Mesothelial cell of epicardium (in vitro differentiated cells): ENCODE measurements around the gene PRAMEF11. TPM values are rescaled to one million over a fixed set of nuclear protein-coding genes. Genes with fewer than 3 reads are reported as not detected.
A peak's percentile ranks its signal among the peaks of the same experiment; 100 is the strongest.
"Not testable (repeated sequence)": the region's sequence is repeated elsewhere in the genome, so short reads cannot be mapped to it uniquely, and the experiment has no call there.

Experiments used
- DNase-seq, 2 experiments: peaks; one replicate each; pipeline ENCODE4 v3.0.0; 2021; ENCODE audit warnings: low spot score in 2 of 2; ENCODE audit not compliant: unreplicated experiment in 2 of 2
- H3K27ac Mint-ChIP-seq: 2 replicates; pipeline ENCODE4 v1.8.0; 2021; ENCODE audit warnings: mixed read lengths
- H3K27me3 Mint-ChIP-seq: 2 replicates; pipeline ENCODE4 v1.8.0; 2021; ENCODE audit warnings: low read depth, mixed read lengths
- H3K36me3 Mint-ChIP-seq: 2 replicates; pipeline ENCODE4 v1.8.0; 2021; ENCODE audit warnings: mixed read lengths
- H3K4me1 Mint-ChIP-seq: 2 replicates; pipeline ENCODE4 v1.8.0; 2021; ENCODE audit warnings: mixed read lengths
- H3K4me3 Mint-ChIP-seq: 2 replicates; pipeline ENCODE4 v1.8.0; 2021; ENCODE audit warnings: mild to moderate bottlenecking, moderate library complexity, mixed read lengths
- H3K9me3 Mint-ChIP-seq: 2 replicates; pipeline ENCODE4 v1.8.0; 2021; ENCODE audit warnings: mixed read lengths
- CTCF ChIP-seq: fragments of 200-600 bp; sonication (generic); IDR thresholded peaks from one replicate; pipeline ENCODE4 v1.5.0; 2021; ENCODE audit warnings: antibody characterized with exemption; ENCODE audit not compliant: unreplicated experiment
- total RNA-seq: library from RNA; stranded (reverse); gene quantifications from 3 replicates; pipeline ENCODE4 v1.2.1, GENCODE V29; 2021

PRAMEF11 gene
- total RNA-seq, 1 donor from 2014 or later, result not detected

- not testable (repeated sequence) for H3K4me3 Mint-ChIP-seq, H3K4me1 Mint-ChIP-seq, H3K36me3 Mint-ChIP-seq, H3K27me3 Mint-ChIP-seq, DNase-seq, H3K27ac Mint-ChIP-seq
- H3K9me3 Mint-ChIP-seq, result peaks cover 16% of the 10 kb centered on the region
- peak; percentile 35 for TF ChIP-seq CTCF
These were observed 47.4 kb downstream of the PRAMEF11 start for GRCh38 chr1:12783783-12784182.

- not testable (repeated sequence) for H3K36me3 Mint-ChIP-seq, H3K4me1 Mint-ChIP-seq, H3K27ac Mint-ChIP-seq, H3K4me3 Mint-ChIP-seq, DNase-seq, H3K27me3 Mint-ChIP-seq
- H3K9me3 Mint-ChIP-seq, result peaks cover 16% of the 10 kb centered on the region
These were observed 49.7 kb downstream of the PRAMEF11 start for GRCh38 chr1:12781488-12781887.

- H3K36me3 Mint-ChIP-seq, result no peaks in the 10 kb centered on the region
- DNase-seq, result no peak
- H3K4me3 Mint-ChIP-seq, result no peak overlapping the region
- no peaks in the 10 kb centered on the region for H3K27me3 Mint-ChIP-seq
- peaks cover 7% of the 10 kb centered on the region for H3K9me3 Mint-ChIP-seq
- H3K4me1 Mint-ChIP-seq, result no peaks in the 10 kb centered on the region
- no peak for TF ChIP-seq CTCF
- no peak overlapping the region for H3K27ac Mint-ChIP-seq
These were observed 52.3 kb downstream of the PRAMEF11 start for GRCh38 chr1:12778907-12779306.

- DNase-seq, result no peak
- no peaks in the 10 kb centered on the region for H3K27me3 Mint-ChIP-seq
- H3K27ac Mint-ChIP-seq, result no peak overlapping the region
- H3K9me3 Mint-ChIP-seq, result peaks cover 12% of the 10 kb centered on the region
- no peak overlapping the region for H3K4me3 Mint-ChIP-seq
- TF ChIP-seq CTCF, result no peak
- no peaks in the 10 kb centered on the region for H3K36me3 Mint-ChIP-seq
- H3K4me1 Mint-ChIP-seq, result no peaks in the 10 kb centered on the region
These were observed 53.1 kb downstream of the PRAMEF11 start for GRCh38 chr1:12778061-12778460.

GRCh38 chr1:12776801-12777557 lies 54.2 kb downstream of the PRAMEF11 start:
- Mint-ChIP-seq H3K27me3 (no peaks in the 10 kb centered on the region), H3K36me3 (no peaks in the 10 kb centered on the region), H3K27ac (no peak overlapping the region), H3K4me1 (no peaks in the 10 kb centered on the region), H3K4me3 (no peak overlapping the region), H3K9me3 (peaks cover 14% of the 10 kb centered on the region)
- DNase-seq, result no peak
- no peak for TF ChIP-seq CTCF

- no peak for DNase-seq
- Mint-ChIP-seq H3K27me3 (peaks cover 5% of the 10 kb centered on the region), H3K36me3 (no peaks in the 10 kb centered on the region), H3K27ac (no peak overlapping the region), H3K4me3 (no peak overlapping the region), H3K4me1 (no peaks in the 10 kb centered on the region), H3K9me3 (peaks cover 14% of the 10 kb centered on the region)
- no peak for TF ChIP-seq CTCF
These were observed 55.8 kb downstream of the PRAMEF11 start for GRCh38 chr1:12775443-12775842.
